Measurements from ENCODE around the gene MTHFD2L.
A peak's percentile ranks its signal among the peaks of the same experiment; 100 is the strongest.
"Not testable (repeated sequence)": the region's sequence is repeated elsewhere in the genome, so short reads cannot be mapped to it uniquely, and the experiment has no call there.

The MTHFD2L gene

DNA sequence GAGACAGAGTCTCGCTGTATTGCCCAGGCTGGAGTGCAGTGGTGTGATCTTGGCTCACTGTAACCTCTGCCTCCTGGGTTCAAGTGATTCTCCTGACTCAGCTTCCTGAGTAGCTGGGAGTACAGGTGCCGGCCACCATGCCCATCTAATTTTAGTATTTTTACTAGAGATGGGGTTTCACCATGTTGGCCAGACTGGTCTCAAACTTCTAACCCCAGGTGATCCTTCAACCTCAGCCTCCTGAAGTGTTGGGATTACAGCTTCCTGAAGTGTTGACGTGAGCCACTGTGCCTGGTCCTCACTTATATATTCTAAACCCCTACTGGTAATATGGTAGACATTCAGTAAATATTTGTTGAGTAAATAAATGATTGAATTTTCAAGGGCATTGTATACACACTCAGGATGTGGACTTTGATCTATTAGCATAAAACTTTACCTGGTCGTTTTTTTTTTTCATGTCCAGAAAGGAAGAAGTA is 33.0 kb downstream of the MTHFD2L start:
- no peak for DNase-seq

DNA sequence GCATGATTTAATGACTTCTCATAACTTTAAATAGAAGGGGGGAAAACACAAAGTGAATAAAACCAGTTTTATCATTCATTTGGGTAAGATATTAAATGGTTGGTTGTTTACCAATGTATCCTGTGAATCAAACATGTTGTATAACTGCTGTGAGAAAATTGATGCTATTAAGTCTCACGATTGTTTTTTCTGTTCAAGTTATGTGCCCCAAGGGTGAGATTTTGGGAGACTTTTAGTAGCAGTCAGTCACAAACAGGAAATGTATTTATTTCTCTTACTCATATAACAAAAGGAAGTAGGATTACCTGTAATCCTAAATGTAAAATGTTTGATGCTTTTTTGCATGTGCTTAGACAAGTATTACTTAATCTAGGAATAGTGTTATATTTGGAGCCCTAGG is 39.2 kb downstream of the MTHFD2L start:
- DNase-seq = no peak

DNA sequence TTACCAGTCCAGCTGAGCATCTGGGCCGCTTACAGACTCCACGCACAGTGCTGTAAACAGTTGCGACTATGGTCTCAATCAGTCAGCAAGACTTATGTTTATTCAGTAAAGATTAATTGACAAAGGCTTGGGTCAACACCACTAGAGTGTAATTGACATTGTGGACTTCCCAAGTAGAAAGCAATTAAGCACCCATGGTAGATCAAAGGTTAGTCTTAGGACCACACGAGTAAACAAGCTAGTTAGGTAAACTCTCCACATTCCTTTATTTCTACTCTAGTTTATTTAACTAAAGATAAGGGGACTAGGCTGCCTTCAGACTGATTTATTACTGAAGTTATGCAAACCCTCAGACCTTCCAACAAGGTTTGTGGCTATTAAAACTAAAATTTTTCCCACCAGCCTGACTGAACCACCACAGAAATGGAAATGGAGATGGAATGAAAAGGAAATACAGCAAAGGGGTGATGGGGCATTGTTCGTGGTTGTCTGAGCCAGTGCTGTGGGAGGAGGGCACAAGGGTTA is 44.2 kb downstream of the MTHFD2L start:
- DNase-seq = no peak

DNA sequence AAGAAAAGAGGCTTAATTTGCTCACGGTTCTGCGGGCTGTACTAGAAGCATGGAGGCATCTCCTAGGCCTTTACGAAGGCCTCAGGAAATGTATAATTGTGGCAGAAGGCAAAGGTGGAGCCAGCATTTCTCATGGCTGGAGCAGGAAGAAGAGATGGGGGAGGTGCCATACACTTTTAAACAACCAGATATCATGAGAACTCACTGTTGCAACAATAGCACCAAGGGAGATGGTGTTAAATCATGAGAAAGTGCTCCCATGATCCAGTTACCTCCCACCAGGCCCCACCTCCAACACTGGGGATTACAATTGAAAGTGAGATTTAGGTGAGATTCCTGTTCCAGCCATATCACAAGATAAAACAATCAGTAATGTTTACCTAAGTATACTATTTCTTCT is 45.5 kb downstream of the MTHFD2L start:
- DNase-seq = no peak

DNA sequence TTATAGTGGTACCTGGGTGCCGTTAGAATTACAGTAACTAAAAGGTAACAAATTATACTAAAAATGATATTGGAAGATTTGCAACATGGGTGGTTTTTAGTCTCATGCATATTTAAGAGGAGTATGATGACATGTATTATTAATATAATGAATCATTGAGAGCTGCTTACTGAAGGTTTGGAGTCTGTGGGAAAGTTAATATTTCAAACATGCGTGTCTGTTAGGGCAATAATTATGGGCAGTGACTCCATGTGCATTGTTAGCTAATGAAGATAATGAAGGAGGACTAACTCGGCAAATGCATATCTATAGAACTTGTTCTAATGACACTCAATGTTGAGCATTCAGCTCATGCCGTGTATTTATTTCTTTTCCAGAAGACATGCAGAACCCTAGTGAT is 47.1 kb downstream of the MTHFD2L start:
- DNase-seq = no peak

DNA sequence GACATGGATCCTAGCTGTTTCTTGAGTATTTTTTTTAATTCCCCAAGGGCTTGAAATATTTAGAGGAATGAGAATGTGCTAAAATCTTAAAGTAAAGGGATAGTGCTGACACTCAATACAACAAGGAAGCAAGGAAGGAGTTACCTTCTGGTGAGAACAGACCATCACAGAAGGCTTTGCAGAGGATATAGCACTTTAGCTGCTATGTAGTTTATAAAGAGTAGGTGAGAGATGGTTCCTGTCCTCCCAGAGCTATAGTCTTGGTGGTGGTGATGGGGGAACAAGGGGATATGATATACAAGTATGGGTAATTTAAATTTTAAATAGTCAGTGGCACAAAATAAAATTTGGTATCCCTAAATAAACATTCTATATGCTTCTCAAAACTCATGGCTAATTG is 47.6 kb downstream of the MTHFD2L start:
- no peak for DNase-seq

DNA sequence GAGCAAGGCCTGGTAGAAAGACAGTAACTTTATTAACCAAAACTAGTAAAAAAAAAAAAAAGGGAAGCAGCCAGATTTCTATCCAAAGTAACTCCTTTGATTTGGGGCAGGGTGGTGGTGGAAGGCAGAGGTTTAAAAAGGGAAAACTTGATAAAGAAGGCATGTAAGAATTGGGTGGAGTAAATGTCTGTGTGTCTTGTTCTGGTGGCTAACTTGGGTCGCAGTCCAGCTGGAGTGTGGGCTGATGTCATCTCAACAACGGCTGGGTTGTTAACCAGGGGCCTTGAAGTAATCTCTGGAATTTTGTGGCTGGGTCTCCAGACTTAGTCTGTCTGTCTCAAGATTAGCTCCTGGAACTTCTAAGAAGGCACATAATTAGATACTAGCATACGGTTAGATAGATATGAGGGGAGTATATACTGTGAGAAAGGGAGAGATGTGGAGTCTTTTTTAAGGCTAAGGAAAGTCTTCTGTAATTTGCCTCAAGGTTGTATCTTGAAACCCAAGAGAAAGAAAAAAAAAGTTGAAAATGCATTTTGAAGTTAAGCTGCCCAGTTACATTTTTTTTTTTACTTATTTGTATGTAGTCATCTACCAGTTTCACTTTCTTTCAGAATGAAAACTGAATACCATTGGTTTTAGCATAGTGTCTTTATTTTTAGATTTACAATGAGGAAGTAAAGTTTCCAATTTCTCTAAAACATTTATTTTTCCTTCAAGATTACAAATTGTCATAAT is 48.3 kb downstream of the MTHFD2L start:
- DNase-seq = no peak

DNA sequence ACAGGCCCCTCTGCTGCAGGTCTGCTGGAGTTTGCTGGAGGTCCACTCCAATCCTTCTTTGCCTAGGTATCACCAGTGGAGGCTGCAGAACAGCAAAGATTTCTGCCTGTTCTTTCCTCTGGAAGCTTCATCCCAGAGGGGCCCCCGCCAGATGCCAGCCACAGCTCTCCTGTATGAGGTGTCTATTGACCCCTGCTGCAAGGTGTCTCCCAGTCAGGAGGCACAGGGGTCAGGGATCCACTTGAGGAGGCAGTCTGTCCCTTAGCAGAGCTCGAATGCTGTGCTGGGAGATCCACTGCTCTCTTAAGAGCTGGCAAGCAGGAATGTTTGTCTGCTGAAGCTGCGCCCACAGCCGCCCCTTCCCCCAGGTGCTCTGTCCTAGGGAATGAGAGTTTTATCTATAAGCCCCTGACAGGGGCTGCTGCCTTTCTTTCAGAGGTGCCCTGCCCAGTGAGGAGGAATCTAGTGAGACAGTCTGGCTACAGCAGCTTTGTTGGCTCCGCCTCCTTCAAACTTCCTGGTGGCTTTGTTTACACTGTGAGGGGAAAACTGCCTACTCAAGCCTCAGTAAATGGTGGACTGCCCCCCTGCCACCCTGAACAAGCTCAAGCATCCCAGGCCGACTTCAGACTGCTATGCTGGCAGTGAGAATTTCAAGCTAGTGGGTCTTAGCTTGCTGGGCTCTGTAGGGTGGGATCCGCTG is 56.7 kb downstream of the MTHFD2L start:
- not testable (repeated sequence) for DNase-seq

DNA sequence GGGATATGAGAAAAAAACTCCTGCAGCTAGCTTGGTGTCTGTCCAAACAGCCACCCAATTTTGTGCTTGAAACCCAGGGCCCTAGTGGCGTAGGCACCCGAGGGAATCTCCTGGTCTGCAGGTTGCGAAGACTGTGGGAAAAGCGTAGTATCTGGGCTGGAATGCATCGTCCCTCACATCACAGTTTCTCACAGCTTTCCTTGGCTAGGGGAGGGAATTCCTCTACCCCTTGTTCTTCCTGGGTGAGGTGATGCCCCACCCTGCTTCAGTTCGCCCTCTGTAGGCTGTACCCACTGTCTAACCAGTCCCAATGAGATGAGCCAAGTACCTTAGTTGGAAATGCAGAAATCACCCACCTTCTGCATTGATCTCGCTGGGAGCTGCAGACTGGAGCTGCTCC is 57.3 kb downstream of the MTHFD2L start:
- not testable (repeated sequence) for DNase-seq

DNA sequence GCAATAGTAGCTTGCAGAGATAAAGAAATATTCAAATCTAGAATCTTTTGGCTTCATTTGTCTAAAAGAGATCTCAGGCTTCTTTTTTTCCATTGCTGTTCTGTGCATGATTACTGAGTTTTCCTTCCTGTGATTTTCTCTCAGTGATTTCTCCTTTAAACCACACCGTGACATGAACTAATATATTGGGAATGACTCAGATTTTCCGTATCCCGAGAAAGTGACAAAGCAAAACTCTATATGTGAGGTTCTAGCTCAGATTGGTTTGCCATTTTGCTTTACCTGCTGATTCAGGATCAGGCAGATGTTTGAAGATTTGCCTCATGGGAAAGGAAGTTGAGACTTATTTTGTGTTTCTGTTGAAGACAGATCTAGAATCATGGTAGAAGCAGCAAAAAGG is 59.4 kb downstream of the MTHFD2L start:
- DNase-seq = no peak

DNA sequence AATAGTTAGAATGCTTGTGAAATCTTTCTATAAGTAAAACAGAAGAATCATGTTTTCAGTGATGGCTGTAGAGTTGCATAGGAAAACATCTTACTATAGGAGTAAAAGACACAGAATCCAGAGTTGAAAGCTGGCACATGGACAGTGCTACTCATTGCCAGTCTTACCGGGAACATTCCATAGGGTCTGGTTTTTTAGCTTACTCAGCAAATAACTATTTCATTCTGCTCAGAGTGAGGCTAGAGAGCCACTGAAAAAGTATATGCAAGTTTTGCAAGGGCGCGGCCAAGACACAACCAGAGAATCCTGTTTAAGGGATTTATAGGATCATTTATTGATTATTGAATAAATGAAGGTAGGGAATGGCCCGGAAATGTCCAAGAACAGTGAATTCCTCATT is 60.3 kb downstream of the MTHFD2L start:
- no peak for DNase-seq

DNA sequence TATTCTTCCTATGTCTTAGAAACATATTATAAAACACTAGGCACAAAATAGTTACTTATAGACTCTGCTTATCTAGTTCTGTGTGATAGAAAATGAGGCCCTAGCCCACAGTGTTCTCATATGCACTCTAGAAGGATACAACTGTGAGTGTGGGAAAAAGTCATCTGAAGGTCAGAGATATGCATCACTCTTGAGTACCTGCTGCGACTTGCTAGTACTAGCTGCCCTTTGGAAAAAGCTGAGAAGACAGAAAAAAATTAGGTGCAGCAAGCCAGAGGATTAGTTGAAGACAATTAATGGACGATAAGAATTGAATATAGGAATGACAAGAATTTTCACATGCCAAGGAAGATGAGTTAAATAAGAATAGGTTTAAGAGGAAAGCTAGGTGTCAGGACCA is 61.3 kb downstream of the MTHFD2L start:
- no peak for DNase-seq

DNA sequence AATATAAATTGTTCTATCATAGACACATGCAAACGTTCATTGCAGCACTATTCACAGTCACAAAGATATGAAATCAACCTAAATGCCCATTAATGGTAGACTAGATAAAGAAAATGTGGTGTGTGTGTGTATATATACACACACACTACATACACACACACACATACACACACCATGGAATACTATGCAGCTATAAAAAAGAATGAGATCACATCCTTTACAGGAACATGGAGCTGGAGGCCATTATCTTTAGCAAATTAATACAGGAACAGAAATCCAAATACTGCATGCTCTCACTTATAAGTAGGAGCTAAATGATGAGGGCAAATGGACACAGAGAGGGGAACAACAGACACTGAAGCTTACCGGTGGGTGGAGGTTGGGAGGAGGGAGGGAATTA is 65.2 kb downstream of the MTHFD2L start:
- no peak for DNase-seq

DNA sequence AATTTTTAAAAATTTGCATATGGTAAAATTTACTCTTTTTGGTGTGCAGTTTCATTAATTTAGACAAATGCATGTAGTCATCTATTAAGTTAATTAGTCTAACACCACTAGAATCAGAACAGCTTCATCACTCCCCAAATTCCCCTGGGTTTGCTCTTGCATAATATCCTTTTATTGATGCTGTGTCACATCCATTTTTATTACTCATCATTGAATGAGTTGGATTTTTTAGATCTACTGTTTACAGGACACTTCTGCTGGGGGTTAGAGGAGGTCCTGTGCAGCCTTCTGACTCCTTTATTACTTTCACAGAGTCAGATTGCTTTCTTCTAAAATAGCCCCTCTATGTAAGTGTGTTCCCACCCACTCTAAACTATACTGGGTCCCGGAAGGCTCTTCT is 65.9 kb downstream of the MTHFD2L start:
- DNase-seq = no peak

DNA sequence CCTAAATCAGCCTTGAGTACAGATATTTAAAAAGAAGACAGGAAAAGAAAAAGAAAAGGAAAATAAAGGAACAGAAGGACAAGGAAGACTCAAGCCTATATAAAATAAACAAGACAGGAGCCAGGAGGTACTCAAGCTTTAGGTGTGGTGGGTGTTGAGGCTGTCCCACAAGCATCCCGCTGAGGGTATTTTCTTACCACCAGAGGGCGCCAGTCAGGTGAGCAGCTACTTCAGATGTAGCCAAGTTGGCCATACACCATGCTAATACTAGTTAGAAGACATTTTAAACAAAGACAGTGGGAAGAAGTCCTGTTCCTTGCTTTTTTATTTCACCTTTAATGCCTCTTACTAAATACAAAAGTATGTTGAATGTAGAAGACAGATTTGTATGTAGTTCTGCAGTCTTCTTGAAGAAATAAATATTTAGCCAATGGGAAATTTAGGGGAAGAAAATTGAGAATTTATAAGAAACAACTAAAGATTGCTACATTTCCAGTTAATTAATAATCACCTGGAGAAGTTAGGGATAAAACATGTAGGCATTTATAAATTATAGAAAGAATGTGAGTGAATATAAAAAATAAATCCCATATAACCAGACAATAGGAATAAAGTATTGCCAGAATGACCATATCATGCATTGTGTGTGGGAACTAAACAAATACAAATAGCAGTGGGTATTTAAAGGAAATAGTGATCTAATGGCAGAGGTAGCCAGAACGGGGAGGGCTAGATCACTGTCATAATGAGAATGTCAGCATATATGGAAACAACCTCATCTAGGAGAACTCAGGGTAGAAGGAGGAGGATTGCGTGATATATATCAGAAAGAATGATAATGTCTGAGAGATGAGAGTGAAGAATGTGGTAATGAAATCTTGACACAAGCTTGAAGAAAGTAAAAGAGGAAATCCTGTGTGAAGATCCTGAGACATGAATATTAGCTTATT is 71.0 kb downstream of the MTHFD2L start:
- peak; percentile 70 for DNase-seq

DNA sequence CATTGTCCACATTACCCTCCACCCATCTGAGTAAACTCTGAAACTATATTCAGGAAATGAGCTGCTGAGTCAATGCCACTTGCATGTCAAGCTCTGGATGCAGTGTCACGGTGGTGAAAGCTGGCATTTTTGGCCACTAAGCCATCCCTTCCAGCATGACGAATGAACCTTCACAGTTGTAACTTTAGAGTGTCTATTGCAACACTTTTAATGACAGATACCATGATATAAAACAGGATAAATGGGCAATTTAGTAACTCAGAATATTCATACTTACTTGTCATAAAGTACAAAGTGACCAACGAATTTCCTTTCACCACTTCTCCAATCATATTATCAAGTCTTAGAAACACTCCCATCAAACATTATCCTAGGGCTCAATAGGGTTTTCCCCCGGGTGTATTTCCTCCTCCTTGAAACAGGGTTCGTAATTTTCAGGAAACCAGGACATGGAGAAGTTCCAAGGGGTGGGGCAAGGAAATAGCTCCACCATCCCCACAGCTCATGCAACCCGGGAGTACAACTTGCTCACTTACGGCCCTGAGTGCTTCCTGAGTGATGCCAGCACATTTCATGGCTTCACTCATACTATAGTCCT is 73.1 kb downstream of the MTHFD2L start:
- DNase-seq = no peak

DNA sequence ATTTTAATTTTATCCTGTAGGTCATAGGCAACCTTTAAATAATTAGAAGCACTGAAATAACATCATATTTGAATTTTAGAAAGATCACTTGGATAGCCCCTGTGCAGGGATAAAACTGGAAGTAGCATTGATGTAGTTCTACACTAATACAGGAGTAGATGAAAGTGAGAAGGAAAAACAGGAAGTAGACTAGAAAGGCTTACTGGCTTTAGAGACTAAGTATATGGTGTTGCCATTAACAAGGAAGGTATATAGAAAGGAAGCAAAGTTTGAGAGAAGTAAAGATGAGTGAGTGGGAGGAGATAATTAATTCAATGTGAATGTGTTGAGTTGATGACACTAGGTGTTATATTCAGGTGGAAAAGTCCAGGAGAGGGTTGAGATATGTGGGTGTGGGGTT is 77.2 kb downstream of the MTHFD2L start:
- no peak for DNase-seq

DNA sequence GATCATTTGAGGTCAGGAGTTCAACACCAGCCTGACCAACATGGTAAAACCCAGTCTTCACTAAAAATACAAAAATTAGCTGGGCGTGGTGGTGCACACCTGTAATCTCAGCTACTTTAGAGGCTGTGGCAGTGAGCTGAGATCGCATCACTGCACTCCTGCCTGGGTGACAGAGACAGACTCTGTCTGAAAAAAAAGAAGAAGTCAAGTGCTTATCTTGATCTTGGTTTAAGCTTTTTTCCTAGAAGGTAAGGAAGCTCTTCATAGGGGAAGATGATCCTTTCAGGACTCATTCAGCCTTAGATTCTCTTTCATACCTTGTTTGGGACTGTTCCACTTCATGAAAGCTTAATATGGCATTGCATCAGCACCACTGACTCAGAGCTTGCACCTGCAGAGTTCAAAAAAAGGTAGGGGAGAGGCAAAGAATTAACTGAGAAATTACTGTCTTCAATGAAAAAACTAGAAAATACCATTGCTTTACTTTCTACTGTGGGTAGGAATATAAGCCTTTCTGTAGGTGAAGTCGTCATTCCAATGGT is 79.6 kb downstream of the MTHFD2L start:
- no peak for DNase-seq

DNA sequence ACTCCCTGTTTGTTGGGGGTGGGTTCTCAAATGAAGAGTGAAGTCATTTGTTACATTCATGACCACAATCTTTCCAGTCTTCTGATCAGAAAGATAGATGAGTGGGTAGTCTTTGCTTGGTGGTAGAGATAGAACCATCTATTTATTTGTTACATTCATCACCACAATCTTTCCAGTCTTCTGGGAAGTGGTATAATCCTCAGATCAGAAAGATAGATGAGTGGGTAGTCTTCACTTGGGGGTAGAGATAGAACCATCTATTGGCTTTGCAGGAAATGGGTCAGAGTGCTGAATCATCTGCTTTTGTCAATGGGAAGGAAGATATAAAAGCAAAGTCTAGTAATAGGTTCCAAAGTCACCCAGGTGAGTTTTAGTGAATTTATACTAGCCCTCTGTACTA is 86.1 kb downstream of the MTHFD2L start:
- DNase-seq = no peak

DNA sequence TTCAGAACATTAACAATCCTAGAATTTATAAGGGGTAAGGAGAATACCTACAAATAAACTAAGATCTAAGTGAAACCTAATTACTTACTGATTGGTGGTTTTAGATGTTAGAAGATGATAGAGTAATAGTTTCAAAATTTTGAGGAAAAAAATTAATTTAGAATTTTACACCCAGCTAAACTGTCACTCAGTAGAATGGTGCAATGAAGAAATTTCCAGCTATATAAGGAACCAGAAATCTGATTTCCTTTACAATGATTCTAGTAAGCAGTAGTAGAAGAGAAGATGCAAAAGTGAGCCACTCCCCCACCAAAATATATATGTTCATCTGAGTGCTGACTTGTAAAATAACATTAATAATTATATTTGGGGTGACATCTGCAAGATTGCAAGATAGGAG is 95.0 kb downstream of the MTHFD2L start:
- no peak for DNase-seq

DNA sequence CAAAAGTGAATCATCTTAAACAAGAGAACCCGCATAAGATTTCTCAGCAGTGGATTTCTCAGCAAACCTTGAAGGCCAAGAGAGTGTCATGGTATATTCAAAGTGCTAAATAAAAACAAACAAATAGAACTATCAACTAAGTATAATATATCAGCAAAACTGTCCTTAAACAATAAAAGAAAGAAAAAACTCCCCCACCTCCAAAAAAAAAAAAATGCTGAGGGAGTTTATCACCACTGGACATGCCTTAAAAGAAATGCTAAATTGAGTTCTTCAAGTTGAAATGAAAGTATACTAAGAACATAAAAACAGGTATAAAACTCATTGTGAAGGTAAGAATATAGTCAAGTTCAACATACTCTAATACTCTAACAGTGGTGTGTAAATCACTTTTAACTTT is 96.5 kb downstream of the MTHFD2L start:
- DNase-seq = no peak

DNA sequence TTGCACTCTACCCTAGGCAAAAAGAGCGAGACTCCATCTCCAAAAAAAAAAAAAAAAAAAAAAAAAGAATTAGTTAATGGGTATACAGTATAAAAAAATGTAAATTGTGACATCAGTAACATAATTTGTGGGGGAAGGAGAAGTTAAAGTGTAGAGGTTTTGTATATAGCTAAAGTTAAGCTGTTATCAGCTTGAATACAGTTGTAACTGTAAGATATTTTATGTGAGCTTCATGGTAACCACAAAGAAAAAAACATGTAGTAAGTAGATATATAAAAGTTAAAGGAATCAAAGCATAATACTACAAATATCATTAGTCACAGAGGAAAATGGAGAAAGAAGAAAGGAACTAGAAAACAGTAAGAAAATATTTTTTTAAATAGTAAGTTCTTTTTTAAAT is 97.2 kb downstream of the MTHFD2L start:
- DNase-seq = no peak

DNA sequence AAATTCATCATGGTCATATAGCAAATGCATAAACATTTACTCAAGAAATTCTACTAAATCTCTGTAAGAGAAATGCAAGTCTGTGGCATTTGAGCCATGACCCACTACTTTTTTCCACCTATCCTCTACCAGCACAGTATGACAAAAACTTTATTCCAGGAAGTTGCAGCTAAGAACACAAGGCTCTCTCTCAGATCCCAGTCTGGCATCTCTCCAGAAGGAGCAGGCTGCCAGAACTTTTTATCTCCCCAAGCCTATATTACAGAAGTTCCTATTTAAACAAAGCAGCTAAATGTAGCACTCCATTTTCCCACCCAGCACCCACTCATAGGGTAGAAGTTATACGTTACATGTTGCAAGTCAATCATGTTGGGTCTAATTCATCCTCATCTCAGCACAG is 101.0 kb downstream of the MTHFD2L start:
- DNase-seq = no peak
